Skeletal muscle satellite cell (primary cell): ENCODE measurements around the gene CYB5R4.
"Not testable (repeated sequence)": the region's sequence is repeated elsewhere in the genome, so short reads cannot be mapped to it uniquely, and the experiment has no call there.

ENCODE experiments used
- H3K27me3 ChIP-seq: 2 replicates; pipeline ENCODE4 v1.7.0; 2013; ENCODE audit warnings: low read length; ENCODE audit not compliant: control insufficient read depth, insufficient read depth
- H3K36me3 ChIP-seq: 2 replicates; pipeline ENCODE4 v1.7.0; 2013; ENCODE audit warnings: mild to moderate bottlenecking, control low read depth, low read length; ENCODE audit not compliant: insufficient read depth
- H3K4me1 ChIP-seq: 2 replicates; pipeline ENCODE4 v1.7.0; 2013; ENCODE audit warnings: low read length; ENCODE audit not compliant: control insufficient read depth, insufficient read depth
- H3K4me2 ChIP-seq: 2 replicates; pipeline ENCODE4 v1.7.0; 2013; ENCODE audit warnings: mild to moderate bottlenecking, low read length
- H3K4me3 ChIP-seq: 2 replicates; pipeline ENCODE4 v1.7.0; 2013; ENCODE audit warnings: low read length
- H3K9ac ChIP-seq: 2 replicates; pipeline ENCODE4 v1.7.0; 2013; ENCODE audit warnings: mild to moderate bottlenecking, low read depth, low read length, moderate library complexity
- H3K9me3 ChIP-seq: replicated peaks from 2 replicates; pipeline ENCODE4 v1.7.0; 2013; ENCODE audit warnings: mild to moderate bottlenecking, control low read depth, low read length

The CYB5R4 gene

DNA sequence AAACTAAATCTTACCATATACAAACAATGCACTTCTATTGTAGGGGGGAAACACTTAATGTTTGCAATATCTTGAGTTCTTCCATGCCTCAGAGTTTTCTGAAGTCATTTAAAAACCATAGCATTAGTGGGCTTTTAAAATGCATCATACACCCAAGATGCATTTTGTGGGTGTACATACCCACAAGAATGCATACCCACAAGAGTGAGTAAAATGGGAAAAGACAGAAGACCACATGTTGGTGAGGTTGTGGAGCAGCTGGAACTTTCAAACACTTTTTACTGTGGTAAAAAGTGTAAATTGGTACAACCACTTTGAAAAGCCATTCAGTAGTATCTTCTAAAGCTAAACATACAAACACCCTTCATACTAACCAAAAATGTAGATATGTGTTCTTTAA lies 57.5 kb downstream of the CYB5R4 start:
- H3K27me3 ChIP-seq = no peaks in the 10 kb centered on the region
- H3K4me3 ChIP-seq = no peak overlapping the region
- no peak overlapping the region for H3K9ac ChIP-seq
- H3K4me2 ChIP-seq = no peak overlapping the region
- H3K9me3 ChIP-seq = no peaks in the 10 kb centered on the region
- no peaks in the 10 kb centered on the region for H3K4me1 ChIP-seq
- H3K36me3 ChIP-seq = no peaks in the 10 kb centered on the region

GRCh38 chr6:83920017-83920416 lies 60.5 kb downstream of the CYB5R4 start:
- no peaks in the 10 kb centered on the region for H3K4me1 ChIP-seq
- H3K4me3 ChIP-seq = no peak overlapping the region
- H3K4me2 ChIP-seq = no peak overlapping the region
- no peak overlapping the region for H3K9ac ChIP-seq
- no peaks in the 10 kb centered on the region for H3K9me3 ChIP-seq
- H3K27me3 ChIP-seq = no peaks in the 10 kb centered on the region
- H3K36me3 ChIP-seq = peaks cover 5% of the 10 kb centered on the region

GRCh38 chr6:83921315-83921714 lies 61.8 kb downstream of the CYB5R4 start:
- Histone ChIP-seq H3K4me3 (no peak overlapping the region), H3K9me3 (no peaks in the 10 kb centered on the region), H3K36me3 (peaks cover 7% of the 10 kb centered on the region), H3K27me3 (no peaks in the 10 kb centered on the region), H3K9ac (no peak overlapping the region), H3K4me1 (no peaks in the 10 kb centered on the region), H3K4me2 (no peak overlapping the region)

DNA sequence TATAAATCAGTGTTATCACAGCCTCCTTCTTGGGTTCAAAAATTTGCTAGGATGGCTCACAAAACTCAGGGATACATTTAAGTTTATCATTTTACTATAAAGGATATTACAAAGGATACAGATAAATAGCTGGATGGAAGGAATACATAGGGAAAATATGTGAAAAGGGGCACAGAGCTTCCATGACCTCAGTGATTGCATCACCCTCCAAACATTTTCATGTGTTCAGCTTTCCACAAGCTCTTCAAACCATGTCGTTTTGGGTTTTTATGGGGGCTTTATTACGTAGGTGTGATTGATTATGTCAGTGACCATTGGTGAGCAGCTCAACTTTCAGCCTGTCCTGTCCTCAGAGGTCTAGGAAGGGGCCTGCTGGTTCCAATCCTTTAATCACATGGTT lies 68.0 kb downstream of the CYB5R4 start:
- H3K4me1 ChIP-seq = peaks cover 9% of the 10 kb centered on the region
- no peak overlapping the region for H3K4me2 ChIP-seq
- no peak overlapping the region for H3K9ac ChIP-seq
- no peaks in the 10 kb centered on the region for H3K27me3 ChIP-seq
- H3K36me3 ChIP-seq = peaks cover 13% of the 10 kb centered on the region
- H3K9me3 ChIP-seq = no peaks in the 10 kb centered on the region
- no peak overlapping the region for H3K4me3 ChIP-seq

GRCh38 chr6:83928286-83928685 lies 68.8 kb downstream of the CYB5R4 start:
- H3K4me3 ChIP-seq = no peak overlapping the region
- H3K27me3 ChIP-seq = no peaks in the 10 kb centered on the region
- H3K4me1 ChIP-seq = peaks cover 9% of the 10 kb centered on the region
- H3K36me3 ChIP-seq = peaks cover 13% of the 10 kb centered on the region
- no peaks in the 10 kb centered on the region for H3K9me3 ChIP-seq
- no peak overlapping the region for H3K9ac ChIP-seq
- no peak overlapping the region for H3K4me2 ChIP-seq

GRCh38 chr6:83946201-83946833 lies 86.8 kb downstream of the CYB5R4 start:
- H3K9ac ChIP-seq, H3K9me3 ChIP-seq, H3K4me2 ChIP-seq, H3K4me3 ChIP-seq, H3K27me3 ChIP-seq, H3K4me1 ChIP-seq: not testable (repeated sequence)
- peaks cover 12% of the 10 kb centered on the region for H3K36me3 ChIP-seq

DNA sequence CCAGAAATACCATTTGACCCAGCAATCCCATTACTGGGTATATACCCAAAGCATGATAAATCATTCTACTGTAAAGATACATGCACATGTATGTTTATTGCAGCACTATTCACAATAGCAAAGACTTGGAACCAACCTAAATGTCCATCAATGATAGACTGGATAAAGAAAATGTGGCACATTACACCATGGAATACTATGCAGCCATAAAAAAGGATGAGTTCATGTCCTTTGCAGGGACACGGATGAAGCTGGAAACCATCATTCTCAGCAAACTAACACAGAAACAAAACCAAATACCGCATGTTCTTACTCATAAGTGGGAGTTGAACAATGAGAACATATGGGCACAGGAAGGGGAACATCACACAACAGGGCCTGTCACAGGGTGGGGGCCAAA lies 88.5 kb downstream of the CYB5R4 start:
- H3K9ac ChIP-seq, H3K27me3 ChIP-seq, H3K36me3 ChIP-seq, H3K4me3 ChIP-seq, H3K4me2 ChIP-seq, H3K4me1 ChIP-seq, H3K9me3 ChIP-seq: not testable (repeated sequence)

- Histone ChIP-seq H3K9ac (no peak overlapping the region), H3K4me1 (no peaks in the 10 kb centered on the region), H3K36me3 (no peaks in the 10 kb centered on the region), H3K4me3 (no peak overlapping the region), H3K9me3 (no peaks in the 10 kb centered on the region), H3K4me2 (no peak overlapping the region), H3K27me3 (no peaks in the 10 kb centered on the region)
Measured at GRCh38 chr6:83948851-83949250, 89.4 kb downstream of the CYB5R4 start.

DNA sequence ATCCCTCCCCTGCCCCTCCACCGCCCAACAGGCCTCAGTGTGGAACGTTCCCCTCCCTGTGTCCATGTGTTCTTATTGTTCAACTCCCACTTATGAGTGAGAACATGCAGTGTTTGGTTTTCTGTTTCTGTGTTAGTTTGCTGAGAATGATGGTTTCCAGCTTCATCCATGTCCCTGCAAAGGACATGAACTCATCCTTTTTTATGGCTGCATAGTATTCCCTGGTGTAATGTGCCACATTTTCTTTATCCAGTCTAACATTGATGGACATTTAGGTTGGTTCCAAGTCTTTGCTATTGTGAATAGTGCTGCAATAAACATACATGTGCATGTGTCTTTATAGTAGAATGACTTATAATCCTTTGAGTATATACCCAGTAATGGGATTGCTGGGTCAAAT lies 91.9 kb downstream of the CYB5R4 start:
- H3K36me3 ChIP-seq, H3K9me3 ChIP-seq, H3K27me3 ChIP-seq, H3K4me2 ChIP-seq, H3K4me3 ChIP-seq, H3K9ac ChIP-seq, H3K4me1 ChIP-seq: not testable (repeated sequence)

GRCh38 chr6:83952830-83953229 lies 93.3 kb downstream of the CYB5R4 start:
- H3K36me3 ChIP-seq = no peaks in the 10 kb centered on the region
- no peaks in the 10 kb centered on the region for H3K4me1 ChIP-seq
- H3K4me3 ChIP-seq = no peak overlapping the region

GRCh38 chr6:83954371-83954770 lies 94.9 kb downstream of the CYB5R4 start:
- Histone ChIP-seq H3K4me3 (no peak overlapping the region), H3K4me2 (no peak overlapping the region), H3K27me3 (no peaks in the 10 kb centered on the region), H3K36me3 (no peaks in the 10 kb centered on the region), H3K9ac (no peak overlapping the region), H3K9me3 (no peaks in the 10 kb centered on the region), H3K4me1 (no peaks in the 10 kb centered on the region)

More at GRCh38 chr6:83952830-83953229, 93.3 kb downstream of the CYB5R4 start:
- Histone ChIP-seq H3K9me3 (no peaks in the 10 kb centered on the region), H3K4me2 (no peak overlapping the region), H3K9ac (no peak overlapping the region), H3K27me3 (no peaks in the 10 kb centered on the region)

DNA sequence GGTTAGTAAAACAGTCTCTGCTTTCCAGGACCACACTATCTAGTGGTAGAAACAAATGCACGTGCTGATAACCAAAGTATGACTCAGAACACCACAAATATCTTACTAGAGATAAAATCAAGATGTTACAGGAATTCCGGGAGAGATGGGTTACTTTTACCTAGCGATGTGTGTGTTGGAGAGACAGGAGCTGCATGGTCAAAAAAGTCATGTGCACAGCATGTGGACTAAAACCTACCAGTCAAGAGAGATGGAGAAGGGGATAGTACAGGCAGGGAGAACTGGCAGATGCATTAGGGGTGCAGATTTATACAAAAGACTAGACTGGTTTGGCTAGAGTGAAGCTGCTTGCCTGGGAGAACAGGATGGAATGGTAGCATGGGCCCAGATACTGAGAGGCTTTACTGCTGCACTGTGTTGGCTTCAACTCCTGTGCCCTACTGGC lies 98.8 kb downstream of the CYB5R4 start:
- Histone ChIP-seq H3K4me3 (no peak overlapping the region), H3K36me3 (peaks cover 4% of the 10 kb centered on the region)

More for the DNA sequence above, 98.8 kb downstream of the CYB5R4 start:
- Histone ChIP-seq H3K4me1 (no peaks in the 10 kb centered on the region), H3K9ac (no peak overlapping the region), H3K9me3 (no peaks in the 10 kb centered on the region), H3K27me3 (no peaks in the 10 kb centered on the region), H3K4me2 (no peak overlapping the region)
